ENCODE results near the gene CEP164. TPM values are rescaled to one million over a fixed set of nuclear protein-coding genes. Genes with fewer than 3 reads are reported as not detected.

The CEP164 gene
- total and polyA plus RNA-seq, 2 experiments from 2014 or later: 13.9 to 23.8 TPM

GRCh38 chr11:117410861-117411710, 83.4 kb downstream of the CEP164 start:
- DNase-seq (ENCODE audit: low spot score): no peak
- Histone ChIP-seq H3K9me2 (ENCODE audit: insufficient read depth) (no peaks in the 10 kb centered on the region), H3F3A (replicated peaks; ENCODE audit: low read depth) (no peaks in the 10 kb centered on the region), H3K4me1 (ENCODE audit: insufficient read depth) (no peaks in the 10 kb centered on the region), H3K27ac (ENCODE audit: low read depth) (no peak overlapping the region), H3K4me2 (no peak overlapping the region), H4K20me1 (replicated peaks; ENCODE audit: insufficient read depth) (no peaks in the 10 kb centered on the region), H2AFZ (no peak overlapping the region), H3K27me3 (ENCODE audit: insufficient read depth) (no peaks in the 10 kb centered on the region), H3K36me3 (ENCODE audit: insufficient read depth) (peaks cover 6% of the 10 kb centered on the region), H3K4me3 (no peak overlapping the region), H3K79me2 (replicated peaks; ENCODE audit: insufficient read depth) (no peaks in the 10 kb centered on the region)
- no peak for TF ChIP-seq ZNF114 (CRISPR knock-in tag; IDR thresholded peaks at IDR 0.05)
- no peak for TF ChIP-seq CREB1 (CRISPR knock-in tag; IDR thresholded peaks at IDR 0.05; ENCODE audit: low read depth)
- no peak for TF ChIP-seq POLR2AphosphoS5 (IDR thresholded peaks at IDR 0.05; ENCODE audit: low read depth)
- no peak for TF ChIP-seq ZNF462 (CRISPR knock-in tag; IDR thresholded peaks at IDR 0.05)
- 0 out of 4 replicates have a peak, but pooled peaks of 1 of the 2 experiments have one; percentile 6 for TF ChIP-seq CTCF (conservative IDR thresholded peaks at IDR 0.05; ENCODE audit: low read depth in 2 of 2)
- TF ChIP-seq REST (IDR thresholded peaks at IDR 0.05; ENCODE audit: unreplicated experiment): no peak
- peaks cover 21% of the 10 kb centered on the region for H3K4me1 Mint-ChIP-seq
- no peak overlapping the region; the same call in 1 of the 2 replicates for H3K27ac Mint-ChIP-seq
- peaks cover 7% of the 10 kb centered on the region for H3K27me3 Mint-ChIP-seq (ENCODE audit: insufficient read depth, low read depth, poor library complexity)
- peaks cover 6% of the 10 kb centered on the region for H3K9me3 Mint-ChIP-seq
- peak; percentile 72 for ATAC-seq
- no peak overlapping the region for H3K4me3 Mint-ChIP-seq
- peaks cover 32% of the 10 kb centered on the region for H3K36me3 Mint-ChIP-seq (ENCODE audit: low read depth)
